ENCODE measurements around the gene PRKCB. TPM values are rescaled to one million over a fixed set of nuclear protein-coding genes. Genes with fewer than 3 reads are reported as not detected.

PRKCB gene
- total and polyA plus RNA-seq, 2 of the 8 experiments (the other 6 are each of a cell fraction or from before 2014, with no cell fraction given) = 7.1 to 12.1 TPM

DNA sequence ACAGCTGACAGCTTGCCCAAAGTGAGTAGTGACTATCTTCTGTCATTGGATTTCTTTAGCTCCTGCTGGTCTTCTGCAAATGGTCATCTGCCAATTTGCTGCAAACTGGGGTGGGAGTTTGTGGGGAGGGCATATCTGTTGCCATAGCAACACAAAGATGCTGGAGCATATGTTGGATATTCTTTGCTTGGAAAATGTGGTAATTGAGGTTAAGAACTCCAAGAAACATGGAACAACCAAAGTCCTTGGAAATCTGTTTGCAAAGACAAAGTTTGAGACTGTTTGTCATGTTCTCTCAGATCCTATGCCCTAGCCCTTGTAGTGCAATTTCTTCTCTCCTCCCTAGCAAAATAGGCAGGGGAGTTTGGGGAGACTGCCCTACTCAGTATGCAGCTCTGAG lies 155.3 kb downstream of the PRKCB start (continued):
- TF ChIP-seq, protein P1, sequence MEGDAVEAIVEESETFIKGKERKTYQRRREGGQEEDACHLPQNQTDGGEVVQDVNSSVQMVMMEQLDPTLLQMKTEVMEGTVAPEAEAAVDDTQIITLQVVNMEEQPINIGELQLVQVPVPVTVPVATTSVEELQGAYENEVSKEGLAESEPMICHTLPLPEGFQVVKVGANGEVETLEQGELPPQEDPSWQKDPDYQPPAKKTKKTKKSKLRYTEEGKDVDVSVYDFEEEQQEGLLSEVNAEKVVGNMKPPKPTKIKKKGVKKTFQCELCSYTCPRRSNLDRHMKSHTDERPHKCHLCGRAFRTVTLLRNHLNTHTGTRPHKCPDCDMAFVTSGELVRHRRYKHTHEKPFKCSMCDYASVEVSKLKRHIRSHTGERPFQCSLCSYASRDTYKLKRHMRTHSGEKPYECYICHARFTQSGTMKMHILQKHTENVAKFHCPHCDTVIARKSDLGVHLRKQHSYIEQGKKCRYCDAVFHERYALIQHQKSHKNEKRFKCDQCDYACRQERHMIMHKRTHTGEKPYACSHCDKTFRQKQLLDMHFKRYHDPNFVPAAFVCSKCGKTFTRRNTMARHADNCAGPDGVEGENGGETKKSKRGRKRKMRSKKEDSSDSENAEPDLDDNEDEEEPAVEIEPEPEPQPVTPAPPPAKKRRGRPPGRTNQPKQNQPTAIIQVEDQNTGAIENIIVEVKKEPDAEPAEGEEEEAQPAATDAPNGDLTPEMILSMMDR (IDR thresholded peaks at IDR 0.05; ENCODE audit: control extremely low read depth in 1 of 3, insufficient read depth in 1 of 3, low read depth in 1 of 3, low read length in 3 of 3) = no peak
- TF ChIP-seq, protein P2, sequence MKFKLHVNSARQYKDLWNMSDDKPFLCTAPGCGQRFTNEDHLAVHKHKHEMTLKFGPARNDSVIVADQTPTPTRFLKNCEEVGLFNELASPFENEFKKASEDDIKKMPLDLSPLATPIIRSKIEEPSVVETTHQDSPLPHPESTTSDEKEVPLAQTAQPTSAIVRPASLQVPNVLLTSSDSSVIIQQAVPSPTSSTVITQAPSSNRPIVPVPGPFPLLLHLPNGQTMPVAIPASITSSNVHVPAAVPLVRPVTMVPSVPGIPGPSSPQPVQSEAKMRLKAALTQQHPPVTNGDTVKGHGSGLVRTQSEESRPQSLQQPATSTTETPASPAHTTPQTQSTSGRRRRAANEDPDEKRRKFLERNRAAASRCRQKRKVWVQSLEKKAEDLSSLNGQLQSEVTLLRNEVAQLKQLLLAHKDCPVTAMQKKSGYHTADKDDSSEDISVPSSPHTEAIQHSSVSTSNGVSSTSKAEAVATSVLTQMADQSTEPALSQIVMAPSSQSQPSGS (IDR thresholded peaks at IDR 0.05; ENCODE audit: low read length) = no peak
